ENCODE data around the gene MTHFSD.
"Not testable (repeated sequence)": the region's sequence is repeated elsewhere in the genome, so short reads cannot be mapped to it uniquely, and the experiment has no call there.

MTHFSD gene

GRCh38 chr16:86554917-86555703, at the start of gene MTHFSD:
Gene MTHFSD (minus strand): TSS chr16:86555235. CDS start chr16:86555184, 51 bp downstream.
- DNase-seq, result peak; percentile 92

- DNase-seq, result no peak
These were observed 49.6 kb upstream of the MTHFSD start for GRCh38 chr16:86604436-86605193.

- no peak for DNase-seq
These were observed 47.5 kb upstream of the MTHFSD start for GRCh38 chr16:86602521-86602920.

GRCh38 chr16:86601356-86601755, 46.3 kb upstream of the MTHFSD start:
- no peak for DNase-seq

- DNase-seq, result peak; percentile 61
These were observed 43.9 kb upstream of the MTHFSD start for GRCh38 chr16:86598607-86599565.

- DNase-seq, result peak; percentile 50
These were observed 43.0 kb upstream of the MTHFSD start for GRCh38 chr16:86597880-86598606.

- no peak for DNase-seq
These were observed 42.3 kb upstream of the MTHFSD start for GRCh38 chr16:86597126-86597879.

- DNase-seq, result peak; percentile 51
These were observed 41.1 kb upstream of the MTHFSD start for GRCh38 chr16:86595983-86596605.

- DNase-seq, result peak; percentile 65
These were observed 39.7 kb upstream of the MTHFSD start for GRCh38 chr16:86594721-86595120.

- no peak for DNase-seq
These were observed 39.0 kb upstream of the MTHFSD start for GRCh38 chr16:86593913-86594620.

GRCh38 chr16:86591270-86591669, 36.2 kb upstream of the MTHFSD start:
- no peak for DNase-seq

GRCh38 chr16:86590501-86591144, 35.6 kb upstream of the MTHFSD start:
- DNase-seq, result peak; percentile 78

GRCh38 chr16:86587955-86588354, 32.9 kb upstream of the MTHFSD start:
- not testable (repeated sequence) for DNase-seq

- no peak for DNase-seq
These were observed 32.5 kb upstream of the MTHFSD start for GRCh38 chr16:86587487-86587886.

- peak; percentile 89 for DNase-seq
These were observed 31.0 kb upstream of the MTHFSD start for GRCh38 chr16:86585821-86586611.

GRCh38 chr16:86584726-86585721, 30.0 kb upstream of the MTHFSD start:
- DNase-seq, result peak; percentile 62

GRCh38 chr16:86584071-86584685, 29.1 kb upstream of the MTHFSD start:
- peak; percentile 63 for DNase-seq
